ENCODE data around the gene MAPK11.

DNA sequence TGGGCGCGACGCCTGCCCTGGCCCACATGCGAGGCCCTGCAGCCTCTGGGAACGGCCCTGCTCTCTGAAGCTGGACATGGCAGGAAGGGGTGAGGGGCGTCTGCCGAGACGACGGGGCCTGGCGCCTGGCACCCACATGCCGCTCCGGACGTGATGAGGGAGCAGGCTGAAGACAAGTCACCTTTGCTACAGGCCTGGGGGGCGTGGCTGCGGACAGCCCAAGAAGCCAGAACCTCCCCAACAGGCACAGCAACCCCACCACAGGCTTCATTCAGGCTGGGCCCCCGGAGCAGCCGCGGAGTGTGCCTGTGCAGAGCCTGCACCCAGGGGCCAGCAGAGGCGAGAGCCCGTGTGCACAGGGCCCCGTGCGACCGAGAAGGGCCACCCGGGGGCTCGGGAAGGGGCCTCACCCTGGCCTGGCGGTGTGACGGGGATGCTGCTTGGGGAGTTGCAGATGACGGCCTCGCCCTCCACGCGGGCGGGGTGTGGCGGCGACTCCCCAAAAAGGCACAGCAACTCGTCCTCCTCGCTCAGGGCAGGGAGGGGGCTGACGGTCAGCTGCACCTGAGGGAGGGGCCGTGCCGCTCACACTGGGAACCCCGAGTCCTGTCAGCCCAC lies 16.6 kb upstream of the MAPK11 start:
- TF ChIP-seq, protein P1, sequence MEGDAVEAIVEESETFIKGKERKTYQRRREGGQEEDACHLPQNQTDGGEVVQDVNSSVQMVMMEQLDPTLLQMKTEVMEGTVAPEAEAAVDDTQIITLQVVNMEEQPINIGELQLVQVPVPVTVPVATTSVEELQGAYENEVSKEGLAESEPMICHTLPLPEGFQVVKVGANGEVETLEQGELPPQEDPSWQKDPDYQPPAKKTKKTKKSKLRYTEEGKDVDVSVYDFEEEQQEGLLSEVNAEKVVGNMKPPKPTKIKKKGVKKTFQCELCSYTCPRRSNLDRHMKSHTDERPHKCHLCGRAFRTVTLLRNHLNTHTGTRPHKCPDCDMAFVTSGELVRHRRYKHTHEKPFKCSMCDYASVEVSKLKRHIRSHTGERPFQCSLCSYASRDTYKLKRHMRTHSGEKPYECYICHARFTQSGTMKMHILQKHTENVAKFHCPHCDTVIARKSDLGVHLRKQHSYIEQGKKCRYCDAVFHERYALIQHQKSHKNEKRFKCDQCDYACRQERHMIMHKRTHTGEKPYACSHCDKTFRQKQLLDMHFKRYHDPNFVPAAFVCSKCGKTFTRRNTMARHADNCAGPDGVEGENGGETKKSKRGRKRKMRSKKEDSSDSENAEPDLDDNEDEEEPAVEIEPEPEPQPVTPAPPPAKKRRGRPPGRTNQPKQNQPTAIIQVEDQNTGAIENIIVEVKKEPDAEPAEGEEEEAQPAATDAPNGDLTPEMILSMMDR (IDR thresholded peaks at IDR 0.05 in 2 of 3, conservative IDR thresholded peaks at IDR 0.05 in 1 of 3; ENCODE audit: borderline replicate concordance in 1 of 3, insufficient read depth in 1 of 3, low read depth in 2 of 3, low read length in 2 of 3), result no peak
- TF ChIP-seq POLR2A (IDR thresholded peaks at IDR 0.05; ENCODE audit: borderline replicate concordance, extremely low read depth, insufficient read depth, insufficient read length) (no peak), EZH2 (IDR thresholded peaks at IDR 0.05) (no peak)
